ENCODE results near the gene KPNA5. TPM values are rescaled to one million over a fixed set of nuclear protein-coding genes. Genes with fewer than 3 reads are reported as not detected.

Gene KPNA5
- total and polyA plus RNA-seq, 2 of the 8 experiments (the other 6 are each of a cell fraction or from before 2014, with no cell fraction given): 2.0 to 9.7 TPM

DNA sequence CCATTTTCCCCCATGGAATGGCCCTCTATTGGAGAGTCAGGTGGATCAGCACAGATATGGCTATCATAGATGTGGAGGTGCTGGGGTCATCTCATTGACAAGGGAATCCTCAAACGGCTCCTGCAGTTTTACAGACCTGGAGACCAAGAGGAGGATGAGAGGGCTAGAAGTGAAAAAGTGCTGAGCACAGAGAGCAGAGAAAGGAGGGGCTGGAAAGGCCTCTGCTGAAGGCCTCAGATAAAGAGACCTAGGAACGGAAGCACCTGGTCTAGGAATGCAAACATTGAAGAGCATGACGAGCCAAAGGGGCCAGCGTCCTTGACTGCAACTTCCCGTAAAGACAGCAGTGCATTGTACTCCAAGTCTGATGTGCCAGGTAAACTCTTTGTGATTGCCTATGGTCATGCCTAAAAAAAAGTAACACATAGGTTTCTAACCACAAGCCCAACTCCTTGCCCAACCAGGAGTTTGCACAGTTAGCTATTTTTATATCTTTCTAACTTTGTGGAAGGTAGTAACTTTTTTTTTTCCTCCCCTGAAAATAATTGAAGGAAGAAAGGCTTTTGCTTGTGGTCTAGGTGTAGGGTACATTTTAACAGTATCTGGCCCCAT lies 49.5 kb upstream of the KPNA5 start:
- H4K8ac ChIP-seq (ENCODE audit: extremely low read depth, insufficient read depth, low read length): no peak overlapping the region
- no peaks in the 10 kb centered on the region for H3K79me1 ChIP-seq (ENCODE audit: low read depth, low read length)
- no peak overlapping the region for H3K27ac ChIP-seq (ENCODE audit: low read depth, low read length)
- ChIA-PET CTCF (ENCODE audit: partially characterized antibody) (interaction anchor here (0.6 to 1.8 kb wide), 7 partner anchors 14 to 92 kb away, joined by 3 to 7 read pairs (median 4); no protein-coding TSS in a partner anchor), POLR2A (ENCODE audit: partially characterized antibody) (interaction anchor here (1.1 to 1.6 kb wide), 3 partner anchors 15 to 260 kb away, joined by 3 to 6 read pairs (median 3); partner anchors contain the start of gene RSPH4A)
- H3K9ac ChIP-seq (replicated peaks in 1 of 4; ENCODE audit: extremely low read depth in 1 of 4, low read depth in 3 of 4, low read length in 3 of 4): no peak overlapping the region
- no peak overlapping the region for H2BK120ac ChIP-seq (replicated peaks; ENCODE audit: low read depth, low read length)
- H4K91ac ChIP-seq (replicated peaks; ENCODE audit: insufficient read length, low read length): no peak overlapping the region
- no peak overlapping the region for H2AFZ ChIP-seq (ENCODE audit: low read length)
- H2BK5ac ChIP-seq (ENCODE audit: low read depth, low read length): no peak overlapping the region
- H3K9me3 ChIP-seq (ENCODE audit: insufficient read depth in 2 of 2, low read depth in 1 of 2, low read length in 1 of 2): no peaks in the 10 kb centered on the region
- H3K27me3 ChIP-seq (replicated peaks in 1 of 4; ENCODE audit: control insufficient read depth in 3 of 4, extremely low read depth in 1 of 4, insufficient read depth in 3 of 4, low read length in 3 of 4): no peaks in the 10 kb centered on the region
- no peaks in the 10 kb centered on the region for H3K79me2 ChIP-seq (ENCODE audit: control insufficient read depth in 1 of 2, insufficient read depth in 2 of 2, low read length in 2 of 2)
- no peak overlapping the region for H3K4me2 ChIP-seq (ENCODE audit: insufficient read depth in 1 of 2, low read depth in 2 of 2, low read length in 2 of 2)
- H3K4me3 ChIP-seq (ENCODE audit: extremely low read depth in 1 of 4, insufficient read depth in 2 of 4, low read depth in 3 of 4, low read length in 4 of 4): no peak overlapping the region
- no peak overlapping the region for H3K18ac ChIP-seq (ENCODE audit: extremely low read depth, low read length)
- H2BK20ac ChIP-seq (ENCODE audit: low read length): no peak overlapping the region
- H2BK15ac ChIP-seq (ENCODE audit: low read length): no peak overlapping the region
- H2AK5ac ChIP-seq (ENCODE audit: low read depth, low read length): no peak overlapping the region
- no peak overlapping the region for H3K4ac ChIP-seq (replicated peaks; ENCODE audit: insufficient read length, low read depth, low read length)
- no peak overlapping the region for H3K56ac ChIP-seq (replicated peaks; ENCODE audit: insufficient read length, low read depth, low read length)
- no peak overlapping the region for H2BK12ac ChIP-seq (ENCODE audit: low read depth, low read length)
- 90% methylated on average over 5 of the region's 5 CpGs; no CpG with 5 or more reads in 1 of the 2 experiments for WGBS, 2 experiments (ENCODE audit: extremely low coverage in 1 of 2, insufficient coverage in 1 of 2, insufficient read length in 1 of 2, insufficient replicate concordance in 2 of 2, low coverage in 1 of 2, low lambda C conversion rate in 2 of 2, missing lambda C conversion rate in 1 of 2)
- H3K14ac ChIP-seq (ENCODE audit: insufficient read length): no peak overlapping the region
- no peak for DNase-seq (ENCODE audit: low read depth in 1 of 2, low spot score in 2 of 2)
- TF ChIP-seq ZNF274 (IDR thresholded peaks at IDR 0.05; ENCODE audit: borderline replicate concordance, extremely low read depth, low read length) (no peak), TAF1 (IDR thresholded peaks at IDR 0.05; ENCODE audit: low read depth, low read length) (no peak), TCF12 (IDR thresholded peaks at IDR 0.05; ENCODE audit: low read depth, low read length) (0 out of 2 replicates have a peak, but pooled peaks have one; percentile 33)
- H3K36me3 ChIP-seq (ENCODE audit: control insufficient read depth in 2 of 4, insufficient read depth in 4 of 4, low read length in 3 of 4): no peaks in the 10 kb centered on the region
- FAIRE-seq: no peak
- no peaks in the 10 kb centered on the region for H3K4me1 ChIP-seq (replicated peaks in 1 of 4; ENCODE audit: control insufficient read depth in 3 of 4, insufficient read depth in 4 of 4, low read length in 3 of 4)
- H4K20me1 ChIP-seq (replicated peaks in 1 of 2; ENCODE audit: control insufficient read depth in 1 of 2, insufficient read depth in 2 of 2, low read length in 2 of 2): no peaks in the 10 kb centered on the region
- no peak overlapping the region for H3K23ac ChIP-seq (ENCODE audit: insufficient read length)
- no peaks in the 10 kb centered on the region for H3K23me2 ChIP-seq (ENCODE audit: low read depth, low read length)
- H4K5ac ChIP-seq (ENCODE audit: insufficient read length, low read depth, low read length): no peak overlapping the region
